ENCODE results near the gene RAB6D.
"Not testable (repeated sequence)": the region's sequence is repeated elsewhere in the genome, so short reads cannot be mapped to it uniquely, and the experiment has no call there.

DNA sequence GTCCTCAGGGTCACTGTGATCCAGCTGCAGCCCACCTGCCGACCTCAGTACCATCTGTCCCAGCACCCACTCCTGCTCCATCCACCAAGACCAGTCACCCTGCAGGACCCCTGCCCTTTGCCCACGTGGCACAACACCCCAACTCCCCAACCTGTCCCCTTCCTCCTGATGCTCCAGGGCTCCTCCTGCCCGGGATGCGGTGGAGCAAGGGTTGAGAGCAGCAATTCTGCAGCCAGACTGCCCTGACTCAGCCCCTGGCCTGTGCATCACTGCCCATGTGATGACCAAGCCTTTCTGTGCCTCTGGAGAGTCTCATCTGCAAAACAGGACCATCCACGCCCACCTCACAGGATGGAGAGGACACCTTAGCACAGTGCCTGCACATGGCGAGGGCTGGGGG, 24.9 kb upstream of the RAB6D start:
- TF ChIP-seq POLR2AphosphoS5 (IDR thresholded peaks at IDR 0.05; ENCODE audit: low read depth, low read length); POLR2A (IDR thresholded peaks at IDR 0.05; ENCODE audit: low read depth, low read length); TAF1 (IDR thresholded peaks at IDR 0.05; ENCODE audit: borderline replicate concordance, low read depth, low read length): not testable (repeated sequence)

Measured in GM12892 (cell line).